ENCODE data around the gene PFDN4. TPM values are rescaled to one million over a fixed set of nuclear protein-coding genes. Genes with fewer than 3 reads are reported as not detected.
"Not testable (repeated sequence)": the region's sequence is repeated elsewhere in the genome, so short reads cannot be mapped to it uniquely, and the experiment has no call there.

The PFDN4 gene
- total and polyA plus RNA-seq, 4 donors = 19.8 to 120 (median 45.4) TPM

GRCh38 chr20:54260116-54260515 lies 52.2 kb downstream of the PFDN4 start:
- Histone ChIP-seq H3K4me3 (ENCODE audit: low read length in 2 of 2) (no peak overlapping the region), H3K9me3 (ENCODE audit: control insufficient read depth, low read length) (no peaks in the 10 kb centered on the region), H3K4me1 (ENCODE audit: control insufficient read depth in 1 of 2, insufficient read depth in 2 of 2, low read length in 2 of 2) (peaks cover 3 to 6% of the 10 kb centered on the region in 2 donors), H3K36me3 (ENCODE audit: control insufficient read depth in 1 of 2, insufficient read depth in 2 of 2, low read length in 1 of 2) (no peaks in the 10 kb centered on the region), H3K27me3 (ENCODE audit: control insufficient read depth in 1 of 2, insufficient read depth in 2 of 2, low read length in 1 of 2) (no peaks in the 10 kb centered on the region), H3K27ac (ENCODE audit: low read depth in 1 of 2, low read length in 2 of 2) (no peak overlapping the region)
- no peak for DNase-seq
- intact Hi-C loops (cut with DNase I) = loop anchor here in 1 of 2 donors (10.0 kb wide), 1 partner anchor 65 kb away; no protein-coding TSS in a partner anchor
- ATAC-seq (ENCODE audit: low FRiP score) = no peak

- DNase-seq = no peak
- 28 to 66% methylated on average over 4 of the region's 4 CpGs for WGBS, 2 donors
- Histone ChIP-seq H3K4me3 (ENCODE audit: low read length in 2 of 2) (no peak overlapping the region), H3K27ac (ENCODE audit: low read depth in 1 of 2, low read length in 2 of 2) (no peak overlapping the region), H3K36me3 (ENCODE audit: control insufficient read depth in 1 of 2, insufficient read depth in 2 of 2, low read length in 1 of 2) (no peaks in the 10 kb centered on the region), H3K4me1 (ENCODE audit: control insufficient read depth in 1 of 2, insufficient read depth in 2 of 2, low read length in 2 of 2) (no peaks in the 10 kb centered on the region), H3K9me3 (ENCODE audit: control insufficient read depth, low read length) (no peaks in the 10 kb centered on the region), H3K27me3 (ENCODE audit: control insufficient read depth in 1 of 2, insufficient read depth in 2 of 2, low read length in 1 of 2) (no peaks in the 10 kb centered on the region)
- intact Hi-C loops (cut with DNase I) = loop anchor here in 1 of 2 donors (10.0 kb wide), 1 partner anchor 62 kb away; no protein-coding TSS in a partner anchor
- no peak for ATAC-seq (ENCODE audit: low FRiP score)
Observed at GRCh38 chr20:54262671-54263070, 54.8 kb downstream of the PFDN4 start.

- 24 to 51% methylated on average over 4 of the region's 4 CpGs for WGBS, 2 donors
- intact Hi-C loops (cut with DNase I) = loop anchor here in 1 of 2 donors (10.0 kb wide), 1 partner anchor 62 kb away; no protein-coding TSS in a partner anchor
- ATAC-seq (ENCODE audit: low FRiP score) = no peak
Observed at GRCh38 chr20:54263116-54263690, 55.3 kb downstream of the PFDN4 start.

GRCh38 chr20:54265791-54266190 lies 57.9 kb downstream of the PFDN4 start:
- intact Hi-C loops (cut with DNase I) = loop anchor here in 1 of 2 donors (10.0 kb wide), 1 partner anchor 59 kb away; no protein-coding TSS in a partner anchor
- H3K9me3 ChIP-seq (ENCODE audit: control insufficient read depth, low read length); H3K36me3 ChIP-seq (ENCODE audit: control insufficient read depth in 1 of 2, insufficient read depth in 2 of 2, low read length in 1 of 2); H3K4me1 ChIP-seq (ENCODE audit: control insufficient read depth in 1 of 2, insufficient read depth in 2 of 2, low read length in 2 of 2); H3K27ac ChIP-seq (ENCODE audit: low read depth in 1 of 2, low read length in 2 of 2); DNase-seq; H3K27me3 ChIP-seq (ENCODE audit: control insufficient read depth in 1 of 2, insufficient read depth in 2 of 2, low read length in 1 of 2); ATAC-seq (ENCODE audit: low FRiP score); H3K4me3 ChIP-seq (ENCODE audit: low read length in 2 of 2): not testable (repeated sequence)
- 80 to 84% methylated on average over 6 of the region's 6 CpGs for WGBS, 2 donors

More at GRCh38 chr20:54263116-54263690, 55.3 kb downstream of the PFDN4 start:
- no peak overlapping the region for H3K4me3 ChIP-seq (ENCODE audit: low read length in 2 of 2)
- H3K36me3 ChIP-seq (ENCODE audit: control insufficient read depth in 1 of 2, insufficient read depth in 2 of 2, low read length in 1 of 2) = no peaks in the 10 kb centered on the region
- DNase-seq = no peak
- no peaks in the 10 kb centered on the region for H3K9me3 ChIP-seq (ENCODE audit: control insufficient read depth, low read length)
- no peaks in the 10 kb centered on the region for H3K27me3 ChIP-seq (ENCODE audit: control insufficient read depth in 1 of 2, insufficient read depth in 2 of 2, low read length in 1 of 2)
- H3K27ac ChIP-seq (ENCODE audit: low read depth in 1 of 2, low read length in 2 of 2) = no peak overlapping the region
- no peaks in the 10 kb centered on the region for H3K4me1 ChIP-seq (ENCODE audit: control insufficient read depth in 1 of 2, insufficient read depth in 2 of 2, low read length in 2 of 2)

- 82 to 87% methylated on average over 6 of the region's 6 CpGs for WGBS, 2 donors
- Histone ChIP-seq H3K9me3 (ENCODE audit: control insufficient read depth, low read length) (no peaks in the 10 kb centered on the region), H3K4me1 (ENCODE audit: control insufficient read depth in 1 of 2, insufficient read depth in 2 of 2, low read length in 2 of 2) (no peaks in the 10 kb centered on the region), H3K4me3 (ENCODE audit: low read length in 2 of 2) (no peak overlapping the region), H3K27me3 (ENCODE audit: control insufficient read depth in 1 of 2, insufficient read depth in 2 of 2, low read length in 1 of 2) (no peaks in the 10 kb centered on the region), H3K36me3 (ENCODE audit: control insufficient read depth in 1 of 2, insufficient read depth in 2 of 2, low read length in 1 of 2) (no peaks in the 10 kb centered on the region), H3K27ac (ENCODE audit: low read depth in 1 of 2, low read length in 2 of 2) (no peak overlapping the region)
- intact Hi-C loops (cut with DNase I) = loop anchor here in 1 of 2 donors (10.0 kb wide), 1 partner anchor 58 kb away; no protein-coding TSS in a partner anchor
- ATAC-seq (ENCODE audit: low FRiP score) (no peak), DNase-seq (no peak)
Observed at GRCh38 chr20:54266844-54267243, 59.0 kb downstream of the PFDN4 start.

- ATAC-seq (ENCODE audit: low FRiP score) (peak; percentile 26), DNase-seq (peak in 1 of 2 donors; percentile 42)
- H3K9me3 ChIP-seq (ENCODE audit: control insufficient read depth, low read length) = no peaks in the 10 kb centered on the region
- H3K27me3 ChIP-seq (ENCODE audit: control insufficient read depth in 1 of 2, insufficient read depth in 2 of 2, low read length in 1 of 2) = no peaks in the 10 kb centered on the region
- H3K27ac ChIP-seq (ENCODE audit: low read depth in 1 of 2, low read length in 2 of 2) = no peak overlapping the region
- H3K36me3 ChIP-seq (ENCODE audit: control insufficient read depth in 1 of 2, insufficient read depth in 2 of 2, low read length in 1 of 2) = no peaks in the 10 kb centered on the region
- H3K4me3 ChIP-seq (ENCODE audit: low read length in 2 of 2) = no peak overlapping the region
- WGBS, 2 donors = 65 to 71% methylated on average over 4 of the region's 4 CpGs
- H3K4me1 ChIP-seq (ENCODE audit: control insufficient read depth in 1 of 2, insufficient read depth in 2 of 2, low read length in 2 of 2) = no peaks in the 10 kb centered on the region
- intact Hi-C loops (cut with DNase I) = loop anchor here in 1 of 2 donors (10.0 kb wide), 1 partner anchor 57 kb away; no protein-coding TSS in a partner anchor
Observed at GRCh38 chr20:54267483-54268003, 59.7 kb downstream of the PFDN4 start.

- Histone ChIP-seq H3K27ac (ENCODE audit: low read depth in 1 of 2, low read length in 2 of 2) (no peak overlapping the region), H3K9me3 (ENCODE audit: control insufficient read depth, low read length) (no peaks in the 10 kb centered on the region), H3K4me1 (ENCODE audit: control insufficient read depth in 1 of 2, insufficient read depth in 2 of 2, low read length in 2 of 2) (no peaks in the 10 kb centered on the region), H3K36me3 (ENCODE audit: control insufficient read depth in 1 of 2, insufficient read depth in 2 of 2, low read length in 1 of 2) (no peaks in the 10 kb centered on the region), H3K27me3 (ENCODE audit: control insufficient read depth in 1 of 2, insufficient read depth in 2 of 2, low read length in 1 of 2) (no peaks in the 10 kb centered on the region), H3K4me3 (ENCODE audit: low read length in 2 of 2) (no peak overlapping the region)
- WGBS, 2 donors = 1 to 2% methylated on average over 2 of the region's 2 CpGs
- ATAC-seq (ENCODE audit: low FRiP score) (no peak), DNase-seq (no peak)
- intact Hi-C loops (cut with DNase I) = loop anchor here in 1 of 2 donors (10.0 kb wide), 1 partner anchor 56 kb away; no protein-coding TSS in a partner anchor
Observed at GRCh38 chr20:54268941-54269340, 61.1 kb downstream of the PFDN4 start.
